K562 (cell line): ENCODE data around the gene IL1R1. TPM values are rescaled to one million over a fixed set of nuclear protein-coding genes. Genes with fewer than 3 reads are reported as not detected.

Source experiments
- CAMTA2 ChIP-seq: fragments of 250-450 bp; sonication (Bioruptor Pico); conservative IDR thresholded peaks from 2 replicates; pipeline ENCODE4 v1.5.1; 2022
- CBFB ChIP-seq: sonication (generic); formaldehyde crosslinking; IDR thresholded peaks from 2 replicates; pipeline ENCODE4 v1.4.0; 2020; ENCODE audit warnings: mild to moderate bottlenecking, missing genetic modification reagents
- CREM ChIP-seq: IDR thresholded peaks from 2 replicates; pipeline ENCODE4 v1.6.1; 2014; ENCODE audit warnings: antibody characterized with exemption, low read depth
- HDAC1 ChIP-seq, 2 experiments: fragments of 450-650 bp; IDR thresholded peaks; 2 replicates each; pipeline ENCODE4 v1.6.1; 2016 to 2017; ENCODE audit warnings: inconsistent platforms in 1 of 2, mild to moderate bottlenecking in 1 of 2, moderate library complexity in 1 of 2
- HES1 ChIP-seq: fragments of 450-650 bp; IDR thresholded peaks from 2 replicates; pipeline ENCODE4 v1.6.1; 2016; ENCODE audit warnings: low read depth, mild to moderate bottlenecking, moderate library complexity
- MAFF ChIP-seq: IDR thresholded peaks from 2 replicates; pipeline ENCODE4 v1.6.1; 2012; ENCODE audit warnings: low read length, improper control_type of control experiment
- MAFK ChIP-seq: IDR thresholded peaks from 2 replicates; pipeline ENCODE4 v1.6.1; 2011; ENCODE audit warnings: low read length, improper control_type of control experiment
- NCOR1 ChIP-seq: fragments of 450-650 bp; IDR thresholded peaks from 2 replicates; pipeline ENCODE4 v1.6.1; 2016; ENCODE audit warnings: mild to moderate bottlenecking, moderate library complexity
- NFE2 ChIP-seq: IDR thresholded peaks from 2 replicates; pipeline ENCODE4 v1.6.1; 2014; ENCODE audit warnings: antibody characterized with exemption, low read depth
- NONO ChIP-seq, 2 experiments: fragments of 200-400 bp in 1 of 2; fragments of 450-650 bp in 1 of 2; formaldehyde crosslinking in 1 of 2; IDR thresholded peaks; 2 replicates each; pipeline ENCODE4 v1.6.1; 2017; ENCODE audit warnings: low read depth in 2 of 2, mild to moderate bottlenecking in 2 of 2, moderate library complexity in 2 of 2, low read length in 1 of 2
- PATZ1 ChIP-seq: fragments of 250-450 bp; sonication (Bioruptor Pico); IDR thresholded peaks from 2 replicates; pipeline ENCODE4 v1.5.0; 2020; ENCODE audit warnings: mild to moderate bottlenecking, borderline replicate concordance
- STAT6 ChIP-seq: sonication (generic); formaldehyde crosslinking; IDR thresholded peaks from 2 replicates; pipeline ENCODE4 v1.8.1; 2023; ENCODE audit warnings: mild to moderate bottlenecking, missing genetic modification reagents
- THAP12 ChIP-seq: fragments of 250-450 bp; sonication (Bioruptor Pico); IDR thresholded peaks from 2 replicates; pipeline ENCODE4 v1.9.0; 2021; ENCODE audit warnings: mild to moderate bottlenecking, inconsistent platforms
- YBX1 ChIP-seq: fragments of 450-650 bp; IDR thresholded peaks from 2 replicates; pipeline ENCODE4 v1.7.1; 2016; ENCODE audit warnings: mild to moderate bottlenecking
- ZHX1 ChIP-seq: fragments of 150-350 bp; conservative IDR thresholded peaks from 2 replicates; pipeline ENCODE4 v1.6.1; 2014; ENCODE audit warnings: low read length
- ZKSCAN1 ChIP-seq: fragments of 150-350 bp; IDR thresholded peaks from 2 replicates; pipeline ENCODE4 v1.6.1; 2016; ENCODE audit warnings: low read depth, low read length
- ZNF695 ChIP-seq: fragments of 450-650 bp; formaldehyde crosslinking; IDR thresholded peaks from 2 replicates; pipeline ENCODE4 v1.4.0; 2020; ENCODE audit warnings: mild to moderate bottlenecking, moderate library complexity
- polyA plus RNA-seq, 8 experiments: library from polyadenylated mRNA; depleted of rRNA in 4 of 8; stranded (reverse) in 5 of 8; unstranded in 3 of 8; fragments of >200 nt; fragmentation: Nextera tagmentation in 2 of 8; fragmentation: Illumina TruSeq in 1 of 8; extraction: Ambion mirVana in 2 of 8; extraction: Trizol in 1 of 8; gene quantifications; 2 replicates each; pipeline versions ENCODE4 v1.2.1 to v1.2.3, GENCODE V29; 2011 to 2014; ENCODE audit warnings: inconsistent platforms in 1 of 8, missing spikeins in 1 of 8
- total RNA-seq, 7 experiments: library from RNA; depleted of rRNA in 6 of 7; stranded (reverse); fragments of >200 nt in 6 of 7; fragmentation: Illumina TruSeq in 2 of 7; extraction: Trizol in 2 of 7; gene quantifications; 2 replicates each; pipeline versions ENCODE4 v1.2.1 to v1.2.3, GENCODE V29; 2011 to 2021; ENCODE audit warnings: low replicate concordance in 1 of 7

Gene IL1R1
- total and polyA plus RNA-seq, 9 of the 15 experiments (the other 6 are each of a cell fraction or from before 2014, with no cell fraction given), result 0.81 to 3.9 (median 1.6) TPM

GRCh38 chr2:102197389-102198137 is 55.0 kb downstream of the IL1R1 start (continued):
- TF ChIP-seq CREM (no peak), NFE2 (peak; percentile 60; the same call in 1 of the 2 replicates), ZNF695 (CRISPR knock-in tag) (no peak), ZHX1 (no peak), PATZ1 (no peak), CAMTA2 (CRISPR knock-in tag) (no peak), NCOR1 (no peak), MAFK (peak; percentile 65; the same call in 1 of the 2 replicates), HES1 (no peak), HDAC1 (IDR thresholded peaks at IDR 0.05) (no peak), STAT6 (no peak), CBFB (CRISPR knock-in tag) (no peak), THAP12 (CRISPR knock-in tag) (no peak), MAFF (peak; percentile 68), YBX1 (no peak), ZKSCAN1 (no peak), NONO (IDR thresholded peaks at IDR 0.05; ENCODE audit: low read depth in 2 of 2, low read length in 1 of 2) (no peak)
